HL-60 (cell line): ENCODE measurements around the gene ESD.

ENCODE experiments used
- DNase-seq, 2 experiments: peaks; one replicate each; pipeline ENCODE4 v3.0.0-alpha.2; 2010 to 2020; ENCODE audit warnings: low read depth in 1 of 2, low spot score in 1 of 2
- H3K27ac ChIP-seq: fragments of 250-450 bp; sonication (Bioruptor Pico); replicated peaks from 2 replicates; pipeline ENCODE4 v1.5.1; 2020; ENCODE audit warnings: mild to moderate bottlenecking, moderate library complexity
- H3K27me3 ChIP-seq: fragments of 250-450 bp; sonication (Bioruptor Pico); 2 replicates; pipeline ENCODE4 v1.5.1; 2021; ENCODE audit warnings: mild to moderate bottlenecking, moderate library complexity; ENCODE audit not compliant: insufficient read depth, poor library complexity, severe bottlenecking
- H3K4me3 ChIP-seq: replicated peaks from 2 replicates; pipeline ENCODE4 v1.5.1; 2011; ENCODE audit warnings: mild to moderate bottlenecking, control low read depth, low read length; ENCODE audit not compliant: insufficient read depth
- CTCF ChIP-seq: IDR thresholded peaks from one replicate; pipeline ENCODE4 v1.5.1; 2011; ENCODE audit warnings: low read length, control low read depth, inconsistent platforms; ENCODE audit not compliant: insufficient read depth
- GABPA ChIP-seq: IDR thresholded peaks from 2 replicates; pipeline ENCODE4 v1.6.1; 2012; ENCODE audit warnings: low read depth
- POLR2AphosphoS5 ChIP-seq: IDR thresholded peaks from 2 replicates; pipeline ENCODE4 v1.6.1; 2012; ENCODE audit warnings: low read depth
- REST ChIP-seq: IDR thresholded peaks from 2 replicates; pipeline ENCODE4 v1.6.1; 2012; ENCODE audit warnings: low read depth; ENCODE audit not compliant: insufficient replicate concordance
- SPI1 ChIP-seq: IDR thresholded peaks from 2 replicates; pipeline ENCODE4 v1.6.1; 2012; ENCODE audit warnings: low read depth, mild to moderate bottlenecking, borderline replicate concordance

The ESD gene

DNA sequence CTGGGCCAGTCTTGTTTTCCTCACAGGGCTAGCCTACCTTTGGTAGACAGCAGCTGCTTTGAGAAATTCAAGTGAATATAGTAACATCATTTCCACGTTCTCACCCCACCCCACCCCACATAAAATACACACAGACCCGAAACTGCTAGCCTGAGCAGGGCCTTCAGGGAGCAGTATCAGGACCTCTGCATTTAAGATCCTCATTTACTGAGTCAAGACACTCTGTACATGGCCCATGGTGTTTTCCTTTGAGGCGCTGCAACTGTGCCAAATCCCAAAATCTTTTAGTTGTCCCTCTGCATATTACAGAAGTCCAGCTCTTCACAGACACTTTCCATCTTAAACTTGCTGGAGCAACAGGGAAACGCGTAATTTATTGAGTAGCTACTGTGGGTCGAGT lies 43.0 kb downstream of the ESD start:
- TF ChIP-seq CTCF (no peak), GABPA (no peak), POLR2AphosphoS5 (no peak), SPI1 (no peak), REST (no peak)
- H3K27me3 ChIP-seq: no peaks in the 10 kb centered on the region
- H3K4me3 ChIP-seq: no peak overlapping the region
- DNase-seq: no peak
- H3K27ac ChIP-seq: no peak overlapping the region

GRCh38 chr13:46753137-46753536 lies 43.8 kb downstream of the ESD start:
- TF ChIP-seq GABPA (no peak), POLR2AphosphoS5 (no peak), CTCF (no peak), REST (no peak), SPI1 (no peak)
- no peak overlapping the region for H3K27ac ChIP-seq
- H3K27me3 ChIP-seq: no peaks in the 10 kb centered on the region
- no peak for DNase-seq
- no peak overlapping the region for H3K4me3 ChIP-seq

- Histone ChIP-seq H3K27ac (peak overlapping the region; percentile 38), H3K4me3 (no peak overlapping the region), H3K27me3 (no peaks in the 10 kb centered on the region)
- TF ChIP-seq CTCF: no peak
- TF ChIP-seq REST: no peak
- peak; percentile 97 for TF ChIP-seq SPI1
- 0 out of 2 replicates have a peak, but pooled peaks have one; percentile 15 for TF ChIP-seq GABPA
- peak; percentile 92 for TF ChIP-seq POLR2AphosphoS5
- DNase-seq: peak; percentile 37 to 93
These were observed 44.9 kb downstream of the ESD start for GRCh38 chr13:46751811-46752635.
